IPS-18c (cell line): ENCODE results near the gene RASEF.

Experiments
- H3K4me3 ChIP-seq: 2 replicates; pipeline ENCODE4 v1.7.0; 2013; ENCODE audit warnings: low read depth, mild to moderate bottlenecking, low read length, moderate library complexity; ENCODE audit not compliant: insufficient read depth
- H3K9me3 ChIP-seq: one replicate; pipeline ENCODE4 v1.6.1; 2013; ENCODE audit warnings: mild to moderate bottlenecking, low read length, moderate library complexity; ENCODE audit not compliant: control insufficient read depth, insufficient read depth

RASEF gene

DNA sequence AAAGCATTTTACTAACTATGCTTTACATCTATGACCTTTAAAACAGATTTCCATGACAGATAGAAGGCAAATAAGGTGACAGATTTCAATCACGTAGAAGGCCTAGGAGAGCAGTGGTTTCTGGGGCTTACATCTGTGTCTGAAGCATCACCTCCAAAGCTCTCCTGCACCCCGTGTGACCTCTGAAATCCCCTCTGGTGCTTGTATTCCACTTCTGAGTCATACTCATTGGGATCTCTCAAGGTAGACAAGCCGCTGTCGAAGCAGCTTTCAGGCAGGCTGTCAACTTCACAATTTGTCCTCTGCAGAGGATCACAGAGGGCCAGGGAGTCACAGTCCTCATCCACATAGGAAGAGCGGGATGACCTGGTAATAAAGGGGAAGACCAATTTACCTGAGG is 62.2 kb downstream of the RASEF start:
- Histone ChIP-seq H3K4me3 (no peak overlapping the region), H3K9me3 (no peaks in the 10 kb centered on the region)

GRCh38 chr9:82998409-82998808 is 64.5 kb downstream of the RASEF start:
- H3K9me3 ChIP-seq: no peaks in the 10 kb centered on the region
- no peak overlapping the region for H3K4me3 ChIP-seq

DNA sequence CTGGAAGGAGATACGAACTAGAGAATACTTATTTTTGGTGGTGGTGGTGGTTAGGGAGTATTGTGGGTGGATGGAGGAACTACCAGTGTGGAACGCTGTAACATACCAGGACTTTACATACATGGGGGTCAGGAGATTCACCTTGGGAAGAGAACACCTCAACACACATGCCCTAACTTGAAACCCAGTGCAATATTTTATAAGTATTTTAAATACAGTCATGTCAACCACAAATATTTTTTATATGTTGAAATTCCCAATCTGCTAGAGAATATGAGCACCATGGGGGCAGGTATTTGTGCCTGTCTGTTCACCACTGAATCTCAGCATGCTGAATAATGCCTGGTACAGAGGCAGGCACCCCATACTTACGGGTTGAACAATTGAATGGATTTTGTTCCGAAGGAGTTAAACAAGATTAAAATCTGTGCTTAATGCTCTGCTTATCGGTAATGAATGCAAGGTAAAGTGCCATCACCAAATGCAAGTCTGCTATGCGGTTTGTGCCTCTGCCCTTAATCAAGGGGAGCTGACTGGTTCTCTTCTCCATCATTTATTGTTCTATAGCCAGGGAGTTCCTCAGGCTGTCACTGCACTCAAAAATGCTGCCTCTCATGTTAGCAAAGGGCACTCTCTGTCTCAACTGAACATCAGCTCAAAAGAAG is 65.3 kb downstream of the RASEF start:
- Histone ChIP-seq H3K9me3 (no peaks in the 10 kb centered on the region), H3K4me3 (no peak overlapping the region)

DNA sequence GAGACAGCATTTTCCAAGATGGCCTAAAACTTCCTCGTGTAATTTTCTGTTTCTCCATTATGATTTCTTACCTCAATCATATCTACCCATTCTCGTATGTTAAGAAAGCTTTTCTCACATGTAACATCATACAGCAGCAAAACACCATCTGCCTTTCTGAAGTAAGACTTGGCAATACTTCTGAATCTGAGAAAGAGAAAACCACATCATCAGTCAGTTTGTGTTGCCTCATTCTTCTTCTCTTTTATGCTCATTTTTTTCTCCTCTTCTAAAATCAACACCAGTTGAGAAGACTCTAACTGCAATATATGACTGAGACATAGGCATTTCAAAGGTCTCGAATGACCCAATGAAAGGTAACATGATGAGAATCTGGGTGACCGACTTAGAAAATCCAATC is 66.0 kb downstream of the RASEF start:
- H3K9me3 ChIP-seq: no peaks in the 10 kb centered on the region
- H3K4me3 ChIP-seq: no peak overlapping the region

DNA sequence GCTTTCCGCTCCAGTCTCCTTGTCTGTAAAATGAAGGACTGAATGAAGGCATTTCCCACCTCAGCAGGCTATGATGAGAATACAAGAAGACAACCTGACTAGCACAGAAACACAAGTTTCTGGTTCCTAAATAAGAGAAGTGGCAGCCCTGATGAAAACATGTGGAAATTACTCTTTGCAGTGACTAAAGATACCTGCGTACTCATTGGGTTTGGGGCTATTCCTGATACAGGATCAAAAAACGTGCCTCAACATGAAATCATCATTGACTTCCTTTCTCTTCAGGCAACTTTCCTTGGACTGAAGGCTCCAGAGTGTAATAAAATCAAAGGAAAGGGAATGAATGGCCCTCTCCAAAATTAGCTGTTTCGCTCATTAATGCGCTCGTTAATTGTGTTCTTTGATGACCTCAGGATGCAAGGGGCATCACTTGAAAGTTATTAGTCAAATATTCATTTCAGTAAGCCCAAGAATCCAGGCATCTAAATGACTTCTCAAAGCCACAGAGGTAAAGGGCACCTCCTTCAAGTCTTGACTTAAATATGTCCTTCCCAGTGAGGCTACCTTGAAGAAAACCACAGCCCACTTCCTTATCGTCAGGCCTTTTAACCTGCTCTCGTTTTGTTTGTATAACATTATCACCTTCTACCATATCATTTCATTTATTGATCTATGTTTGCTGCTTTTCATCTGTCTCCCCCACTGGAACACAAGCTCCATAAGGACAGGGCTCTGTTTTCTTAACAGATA is 68.9 kb downstream of the RASEF start:
- Histone ChIP-seq H3K9me3 (no peaks in the 10 kb centered on the region), H3K4me3 (no peak overlapping the region)

GRCh38 chr9:82991671-82992070 is 71.3 kb downstream of the RASEF start:
- Histone ChIP-seq H3K4me3 (no peak overlapping the region), H3K9me3 (no peaks in the 10 kb centered on the region)

DNA sequence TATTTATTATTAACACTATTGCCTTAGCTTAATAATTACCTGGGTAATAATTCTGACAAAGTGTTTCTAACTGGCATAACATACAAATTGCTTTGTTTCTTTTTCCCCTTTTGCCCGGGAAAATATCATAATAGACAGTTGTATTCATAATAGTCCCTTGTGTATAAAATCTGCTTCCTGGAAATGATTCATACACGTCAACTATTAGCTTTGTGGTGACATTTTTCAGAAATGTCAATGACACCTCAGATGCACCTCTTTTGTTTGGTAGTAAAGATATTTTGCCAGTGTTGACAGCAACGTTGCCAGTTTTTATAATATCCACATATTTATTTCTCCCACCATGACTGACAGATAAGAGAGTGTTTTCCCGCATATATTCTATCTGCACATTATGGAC is 73.0 kb downstream of the RASEF start:
- Histone ChIP-seq H3K4me3 (no peak overlapping the region), H3K9me3 (no peaks in the 10 kb centered on the region)

- Histone ChIP-seq H3K9me3 (no peaks in the 10 kb centered on the region), H3K4me3 (no peak overlapping the region)
Measured at GRCh38 chr9:82988488-82988887, 74.5 kb downstream of the RASEF start.

DNA sequence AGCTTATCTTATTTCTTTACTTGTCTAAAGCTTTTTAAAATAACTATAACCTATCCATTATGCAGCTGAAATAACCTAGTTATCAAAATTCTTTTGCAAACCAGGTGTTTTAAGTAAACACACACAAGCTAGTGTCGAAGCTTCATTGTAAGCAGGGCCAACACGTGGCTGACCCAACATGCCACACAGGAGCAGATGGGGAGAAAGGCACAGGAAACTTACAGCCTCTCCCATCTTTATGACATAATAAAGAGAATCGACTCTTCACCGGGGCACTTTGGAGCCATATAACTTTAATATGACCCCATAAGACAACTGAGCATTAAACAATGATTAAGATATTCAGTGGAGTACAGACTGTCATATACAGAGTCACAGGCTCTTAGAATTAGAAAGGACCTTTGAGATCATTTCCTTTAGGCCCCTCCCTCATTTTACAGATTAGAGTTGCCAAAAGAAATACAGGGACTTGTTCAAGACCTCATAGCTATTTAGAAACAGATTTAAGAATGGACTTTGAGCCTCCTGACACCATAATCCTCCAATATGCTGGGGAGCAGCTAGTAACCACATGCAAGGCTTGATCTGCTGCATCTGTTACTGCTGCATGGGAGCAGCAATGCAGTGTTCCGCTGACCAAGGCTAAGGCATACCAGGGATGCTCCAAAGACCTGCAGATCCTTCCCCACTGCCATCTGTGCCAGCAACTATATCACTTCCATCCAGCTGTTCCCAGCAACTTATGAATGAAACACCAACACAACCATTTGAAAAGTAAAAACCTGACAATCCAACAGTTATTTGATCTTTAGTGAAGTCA is 75.4 kb downstream of the RASEF start:
- H3K4me3 ChIP-seq: no peak overlapping the region
- no peaks in the 10 kb centered on the region for H3K9me3 ChIP-seq

- Histone ChIP-seq H3K9me3 (no peaks in the 10 kb centered on the region), H3K4me3 (no peak overlapping the region)
Measured at GRCh38 chr9:82981552-82981951, 81.4 kb downstream of the RASEF start.

DNA sequence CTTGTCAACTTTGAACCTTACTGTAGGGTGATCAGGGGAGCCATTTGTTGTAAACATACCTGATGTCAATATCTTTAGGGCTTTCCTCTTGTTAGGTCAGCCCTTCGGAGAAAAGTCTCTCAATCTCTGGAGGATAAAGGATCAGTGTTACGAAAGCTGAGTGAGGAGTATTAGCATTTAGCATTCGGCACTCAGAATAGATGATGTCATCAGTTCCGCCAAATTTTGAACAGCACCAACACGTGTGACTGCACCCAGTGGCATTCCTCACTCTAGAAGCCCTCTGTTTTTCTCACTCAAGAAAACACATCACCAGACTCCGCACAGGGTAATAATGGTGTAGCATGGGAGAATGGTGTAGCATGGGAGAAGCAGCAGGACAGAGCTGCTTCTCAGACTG is 87.8 kb downstream of the RASEF start:
- no peak overlapping the region for H3K4me3 ChIP-seq
- no peaks in the 10 kb centered on the region for H3K9me3 ChIP-seq

DNA sequence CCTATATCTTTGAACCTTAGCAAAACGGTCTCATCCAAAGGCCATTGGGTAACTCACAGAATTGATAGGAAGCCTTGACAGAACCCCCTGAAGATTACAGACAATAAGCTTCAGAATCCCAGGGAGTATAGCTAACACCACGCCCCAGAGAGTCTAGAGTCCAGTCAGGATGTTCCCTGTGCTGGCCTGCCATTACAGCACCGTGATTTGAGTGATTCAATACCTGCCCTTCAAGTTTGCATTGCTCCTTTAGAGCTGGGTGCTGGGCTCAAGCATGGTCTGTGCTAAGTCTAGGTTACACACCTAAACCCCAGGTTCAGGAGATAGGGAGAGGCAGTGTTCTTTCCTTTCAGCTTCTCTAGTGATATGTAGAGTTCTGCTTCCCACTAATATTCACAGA is 90.5 kb downstream of the RASEF start:
- H3K9me3 ChIP-seq: peaks cover 2% of the 10 kb centered on the region

GRCh38 chr9:82970359-82970758 is 92.6 kb downstream of the RASEF start:
- Histone ChIP-seq H3K4me3 (no peak overlapping the region), H3K9me3 (peaks cover 2% of the 10 kb centered on the region)

More for the DNA sequence above, 90.5 kb downstream of the RASEF start:
- no peak overlapping the region for H3K4me3 ChIP-seq

DNA sequence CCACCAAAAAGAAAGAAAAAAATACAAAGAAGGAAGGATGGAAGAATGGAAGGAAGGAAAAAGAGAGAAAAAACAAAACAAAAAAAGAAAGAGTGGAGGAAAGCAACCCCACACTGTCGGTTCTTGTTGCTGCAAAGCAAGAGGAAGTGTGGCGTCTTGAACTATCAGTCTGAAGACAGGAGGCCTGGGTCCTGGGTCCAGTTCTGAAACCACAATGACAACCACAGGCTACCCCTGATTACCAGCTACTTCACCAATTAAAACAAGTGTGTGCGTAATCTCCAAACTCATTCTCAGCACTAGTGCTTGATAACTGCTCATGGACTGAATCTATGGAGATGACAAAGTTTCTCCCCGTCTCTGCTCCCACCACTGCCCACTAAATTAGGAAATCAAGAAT is 93.7 kb downstream of the RASEF start:
- H3K4me3 ChIP-seq: no peak overlapping the region
- peaks cover 2% of the 10 kb centered on the region for H3K9me3 ChIP-seq

GRCh38 chr9:82968816-82969215 is 94.1 kb downstream of the RASEF start:
- Histone ChIP-seq H3K4me3 (no peak overlapping the region), H3K9me3 (peaks cover 2% of the 10 kb centered on the region)

- peaks cover 2% of the 10 kb centered on the region for H3K9me3 ChIP-seq
- H3K4me3 ChIP-seq: no peak overlapping the region
Measured at GRCh38 chr9:82968388-82968787, 94.6 kb downstream of the RASEF start.

- Histone ChIP-seq H3K9me3 (no peaks in the 10 kb centered on the region), H3K4me3 (no peak overlapping the region)
Measured at GRCh38 chr9:82961504-82962125, 101.3 kb downstream of the RASEF start.
